ENCODE measurements around the gene MAD1L1. TPM values are rescaled to one million over a fixed set of nuclear protein-coding genes. Genes with fewer than 3 reads are reported as not detected.
A peak's percentile ranks its signal among the peaks of the same experiment; 100 is the strongest.

The MAD1L1 gene
- total and polyA plus RNA-seq, 2 of the 8 experiments (the other 6 are each of a cell fraction or from before 2014, with no cell fraction given) = 40.4 to 44.6 TPM

DNA sequence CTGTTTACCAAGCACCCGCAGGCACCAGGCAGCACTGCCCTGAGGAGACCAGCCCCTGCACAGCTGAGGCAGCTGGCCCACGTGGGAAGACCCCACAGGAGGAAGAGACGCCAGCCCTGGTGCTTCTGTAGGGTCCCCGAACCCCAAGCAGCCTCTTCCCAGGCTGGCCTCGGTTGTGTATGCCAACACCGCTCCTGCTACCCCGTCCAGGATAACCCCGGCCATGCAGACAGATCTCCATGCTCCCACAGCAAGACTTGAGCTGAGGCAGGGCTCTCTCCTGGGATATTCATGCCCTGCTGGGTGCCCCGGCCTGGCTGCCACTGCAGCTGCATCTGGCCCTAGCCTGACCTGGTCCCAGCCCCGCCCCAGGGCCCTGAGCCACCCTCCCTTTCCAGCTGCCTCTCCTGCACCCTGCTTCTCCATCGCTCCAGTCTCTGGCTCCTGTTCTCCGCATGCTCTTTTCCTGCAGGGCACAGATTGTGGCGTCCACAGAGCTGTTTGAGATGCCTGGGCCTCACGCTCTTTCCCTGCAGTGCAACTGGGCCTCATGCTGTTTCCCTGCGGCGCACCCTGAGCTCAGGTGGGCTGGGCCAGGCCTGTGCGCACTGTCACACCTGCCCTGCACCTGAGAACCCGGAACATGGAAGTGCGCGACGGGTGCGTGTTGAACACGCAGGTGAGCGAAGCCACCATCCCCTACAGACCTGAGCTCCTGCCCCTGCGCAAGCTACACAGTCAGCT lies 326.5 kb downstream of the MAD1L1 start:
- H3K27me3 ChIP-seq (replicated peaks in 1 of 4; ENCODE audit: control insufficient read depth in 3 of 4, extremely low read depth in 1 of 4, insufficient read depth in 3 of 4, low read length in 3 of 4) = no peaks in the 10 kb centered on the region
- no peak overlapping the region; the same call in 1 of the 2 replicates for H2BK12ac ChIP-seq (ENCODE audit: low read depth, low read length)
- no peaks in the 10 kb centered on the region for H3K23me2 ChIP-seq (ENCODE audit: low read depth, low read length)
- H3K56ac ChIP-seq (replicated peaks; ENCODE audit: insufficient read length, low read depth, low read length) = peak overlapping the region; percentile 16
- no peak overlapping the region for H3K18ac ChIP-seq (ENCODE audit: extremely low read depth, low read length)
- H2AFZ ChIP-seq (ENCODE audit: low read length) = no peak overlapping the region
- no peaks in the 10 kb centered on the region for H3K4me1 ChIP-seq (replicated peaks in 1 of 4; ENCODE audit: control insufficient read depth in 3 of 4, insufficient read depth in 4 of 4, low read length in 3 of 4)
- H4K5ac ChIP-seq (ENCODE audit: insufficient read length, low read depth, low read length) = no peak overlapping the region
- H3K23ac ChIP-seq (ENCODE audit: insufficient read length) = no peak overlapping the region
- WGBS, 2 experiments (ENCODE audit: extremely low coverage in 1 of 2, insufficient coverage in 1 of 2, insufficient read length in 1 of 2, insufficient replicate concordance in 2 of 2, low coverage in 1 of 2, low lambda C conversion rate in 2 of 2, missing lambda C conversion rate in 1 of 2) = 93% methylated on average over 17 of the region's 25 CpGs; no CpG with 5 or more reads in 1 of the 2 experiments
- no peak overlapping the region; the same call in 1 of the 2 replicates for H3K27ac ChIP-seq (ENCODE audit: low read depth, low read length)
- H3K9ac ChIP-seq (replicated peaks in 1 of 4; ENCODE audit: extremely low read depth in 1 of 4, low read depth in 3 of 4, low read length in 3 of 4) = no peak overlapping the region
- FAIRE-seq (no peak), DNase-seq (ENCODE audit: low read depth in 1 of 2, low spot score in 2 of 2) (no peak)
- H3K79me2 ChIP-seq (ENCODE audit: control insufficient read depth in 1 of 2, insufficient read depth in 2 of 2, low read length in 2 of 2) = no peaks in the 10 kb centered on the region
- H2BK20ac ChIP-seq (ENCODE audit: low read length) = no peak overlapping the region
- peak overlapping the region; percentile 31 for H3K14ac ChIP-seq (ENCODE audit: insufficient read length)
- H2BK120ac ChIP-seq (replicated peaks; ENCODE audit: low read depth, low read length) = no peak overlapping the region
- ChIA-PET POLR2A (ENCODE audit: partially characterized antibody) (no interaction called here), CTCF (ENCODE audit: partially characterized antibody) (interaction anchor here (0.6 to 3.1 kb wide), 6 partner anchors 9 to 473 kb away, joined by 3 to 13 read pairs (median 3); no protein-coding TSS in a partner anchor)
- no peak overlapping the region for H2AK5ac ChIP-seq (ENCODE audit: low read depth, low read length)
- no peak overlapping the region for H3K4ac ChIP-seq (replicated peaks; ENCODE audit: insufficient read length, low read depth, low read length)
- no peaks in the 10 kb centered on the region; a peak in 1 of 8 replicates for H3K36me3 ChIP-seq (ENCODE audit: control insufficient read depth in 2 of 4, insufficient read depth in 4 of 4, low read length in 3 of 4)
- H2BK15ac ChIP-seq (ENCODE audit: low read length) = no peak overlapping the region
- no peaks in the 10 kb centered on the region for H3K9me3 ChIP-seq (ENCODE audit: insufficient read depth in 2 of 2, low read depth in 1 of 2, low read length in 1 of 2)
- H4K91ac ChIP-seq (replicated peaks; ENCODE audit: insufficient read length, low read length) = no peak overlapping the region
- no peak overlapping the region for H3K4me2 ChIP-seq (ENCODE audit: insufficient read depth in 1 of 2, low read depth in 2 of 2, low read length in 2 of 2)
- H3K4me3 ChIP-seq (ENCODE audit: extremely low read depth in 1 of 4, insufficient read depth in 2 of 4, low read depth in 3 of 4, low read length in 4 of 4) = no peak overlapping the region
- H3K79me1 ChIP-seq (ENCODE audit: low read depth, low read length) = no peaks in the 10 kb centered on the region
- peak overlapping the region; percentile 14; the same call in 1 of the 2 replicates for H4K8ac ChIP-seq (ENCODE audit: extremely low read depth, insufficient read depth, low read length)
- no peak overlapping the region for H2BK5ac ChIP-seq (ENCODE audit: low read depth, low read length)
- H4K20me1 ChIP-seq (replicated peaks in 1 of 2; ENCODE audit: control insufficient read depth in 1 of 2, insufficient read depth in 2 of 2, low read length in 2 of 2) = peaks cover 0 to 5% of the 10 kb centered on the region in 2 experiments
- TF ChIP-seq CHD2 (IDR thresholded peaks at IDR 0.05; ENCODE audit: low read length) (no peak), SP1 (IDR thresholded peaks at IDR 0.05; ENCODE audit: low read depth, low read length) (no peak), SIN3A (conservative IDR thresholded peaks at IDR 0.05 in 1 of 2, IDR thresholded peaks at IDR 0.05 in 1 of 2; ENCODE audit: low read depth in 1 of 2, low read length in 2 of 2) (no peak), GABPA (IDR thresholded peaks at IDR 0.05; ENCODE audit: borderline replicate concordance, insufficient read depth, low read length) (no peak), EP300 (IDR thresholded peaks at IDR 0.05; ENCODE audit: borderline replicate concordance in 1 of 2, low read depth in 2 of 2, low read length in 2 of 2) (no peak), CBX5 (IDR thresholded peaks at IDR 0.05; ENCODE audit: low read depth, low read length) (no peak), POLR2AphosphoS5 (IDR thresholded peaks at IDR 0.05; ENCODE audit: low read depth, low read length) (no peak), SP2 (IDR thresholded peaks at IDR 0.05; ENCODE audit: low read length) (no peak), ASH2L (IDR thresholded peaks at IDR 0.05; ENCODE audit: low read length) (no peak), BACH1 (IDR thresholded peaks at IDR 0.05; ENCODE audit: low read length) (no peak), HDAC6 (IDR thresholded peaks at IDR 0.05; ENCODE audit: low read depth, low read length) (no peak), SRF (IDR thresholded peaks at IDR 0.05; ENCODE audit: low read depth, low read length) (no peak)
- TF ChIP-seq, protein P1, sequence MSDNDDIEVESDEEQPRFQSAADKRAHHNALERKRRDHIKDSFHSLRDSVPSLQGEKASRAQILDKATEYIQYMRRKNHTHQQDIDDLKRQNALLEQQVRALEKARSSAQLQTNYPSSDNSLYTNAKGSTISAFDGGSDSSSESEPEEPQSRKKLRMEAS (IDR thresholded peaks at IDR 0.05) = no peak
